ENCODE results near the gene TFEB. TPM values are rescaled to one million over a fixed set of nuclear protein-coding genes. Genes with fewer than 3 reads are reported as not detected.

TFEB gene
- total RNA-seq, 1 experiment from 2014 or later: 6.6 TPM

GRCh38 chr6:41712651-41713103 is 22.7 kb downstream of the TFEB start:
- H3K27ac Mint-ChIP-seq (ENCODE audit: unreplicated experiment): no peak overlapping the region
- intact Hi-C loops (cut with micrococcal nuclease; ENCODE audit: unreplicated experiment): no loop called here

GRCh38 chr6:41711323-41712038 is 23.9 kb downstream of the TFEB start:
- peaks cover 31% of the 10 kb centered on the region for H3K4me1 Mint-ChIP-seq (ENCODE audit: low read depth, unreplicated experiment)
- BruUV-seq (replicated peaks): no TSS peak

More at GRCh38 chr6:41712651-41713103, 22.7 kb downstream of the TFEB start:
- Mint-ChIP-seq H3K4me3 (ENCODE audit: low read depth, unreplicated experiment) (peak overlapping the region; percentile 8), H3K9me3 (ENCODE audit: low read depth, unreplicated experiment) (no peaks in the 10 kb centered on the region), H3K36me3 (ENCODE audit: insufficient read depth, unreplicated experiment) (no peaks in the 10 kb centered on the region), H3K4me1 (ENCODE audit: low read depth, unreplicated experiment) (peaks cover 37% of the 10 kb centered on the region), H3K27me3 (ENCODE audit: unreplicated experiment) (no peaks in the 10 kb centered on the region)
- peak; percentile 83 for DNase-seq
- CTCF ChIA-PET: interaction anchor here (0.9 to 2.9 kb wide), 9 partner anchors 10 to 345 kb away, joined by 3 to 22 read pairs (median 5); partner anchors contain the start of gene TFEB
- BruUV-seq (replicated peaks): no TSS peak
- TF ChIP-seq CTCF (IDR thresholded peaks at IDR 0.05; ENCODE audit: unreplicated experiment): no peak

GRCh38 chr6:41709375-41709774 is 26.0 kb downstream of the TFEB start:
- H3K4me1 Mint-ChIP-seq (ENCODE audit: low read depth, unreplicated experiment): peaks cover 20% of the 10 kb centered on the region
- intact Hi-C loops (cut with micrococcal nuclease; ENCODE audit: unreplicated experiment): no loop called here
- no peak overlapping the region for H3K4me3 Mint-ChIP-seq (ENCODE audit: low read depth, unreplicated experiment)
- H3K36me3 Mint-ChIP-seq (ENCODE audit: insufficient read depth, unreplicated experiment): no peaks in the 10 kb centered on the region
- CTCF ChIA-PET: interaction anchor here (0.9 kb wide), 1 partner anchor 14 kb away, joined by 4 read pairs; no protein-coding TSS in a partner anchor
- no TSS peak for BruUV-seq (replicated peaks)
- H3K27ac Mint-ChIP-seq (ENCODE audit: unreplicated experiment): no peak overlapping the region
- TF ChIP-seq CTCF (IDR thresholded peaks at IDR 0.05; ENCODE audit: unreplicated experiment): no peak
- no peaks in the 10 kb centered on the region for H3K27me3 Mint-ChIP-seq (ENCODE audit: unreplicated experiment)
- DNase-seq: no peak
- no peaks in the 10 kb centered on the region for H3K9me3 Mint-ChIP-seq (ENCODE audit: low read depth, unreplicated experiment)

More at GRCh38 chr6:41711323-41712038, 23.9 kb downstream of the TFEB start:
- CTCF ChIA-PET: interaction anchor here (2.9 kb wide), 1 partner anchor 23 kb away, joined by 22 read pairs; the partner anchor contains the start of gene TFEB
- intact Hi-C loops (cut with micrococcal nuclease; ENCODE audit: unreplicated experiment): no loop called here
- Mint-ChIP-seq H3K9me3 (ENCODE audit: low read depth, unreplicated experiment) (no peaks in the 10 kb centered on the region), H3K27ac (ENCODE audit: unreplicated experiment) (no peak overlapping the region), H3K27me3 (ENCODE audit: unreplicated experiment) (no peaks in the 10 kb centered on the region), H3K4me3 (ENCODE audit: low read depth, unreplicated experiment) (no peak overlapping the region), H3K36me3 (ENCODE audit: insufficient read depth, unreplicated experiment) (no peaks in the 10 kb centered on the region)
- TF ChIP-seq CTCF (IDR thresholded peaks at IDR 0.05; ENCODE audit: unreplicated experiment): no peak
- DNase-seq: no peak

- no peak overlapping the region for H3K27ac Mint-ChIP-seq (ENCODE audit: unreplicated experiment)
- H3K9me3 Mint-ChIP-seq (ENCODE audit: low read depth, unreplicated experiment): no peaks in the 10 kb centered on the region
These were observed 26.6 kb downstream of the TFEB start for GRCh38 chr6:41708856-41709255.

More at GRCh38 chr6:41708856-41709255, 26.6 kb downstream of the TFEB start:
- H3K27me3 Mint-ChIP-seq (ENCODE audit: unreplicated experiment): no peaks in the 10 kb centered on the region
- TF ChIP-seq CTCF (IDR thresholded peaks at IDR 0.05; ENCODE audit: unreplicated experiment): no peak
- CTCF ChIA-PET: interaction anchor here (0.9 kb wide), 1 partner anchor 15 kb away, joined by 4 read pairs; no protein-coding TSS in a partner anchor
- BruUV-seq (replicated peaks): no TSS peak
- H3K4me1 Mint-ChIP-seq (ENCODE audit: low read depth, unreplicated experiment): peaks cover 15% of the 10 kb centered on the region
- DNase-seq: no peak
- no peaks in the 10 kb centered on the region for H3K36me3 Mint-ChIP-seq (ENCODE audit: insufficient read depth, unreplicated experiment)
- no peak overlapping the region for H3K4me3 Mint-ChIP-seq (ENCODE audit: low read depth, unreplicated experiment)
- intact Hi-C loops (cut with micrococcal nuclease; ENCODE audit: unreplicated experiment): no loop called here
